SK-N-SH (cell line): ENCODE data around the gene SLC1A1. TPM values are rescaled to one million over a fixed set of nuclear protein-coding genes. Genes with fewer than 3 reads are reported as not detected.
"Not testable (repeated sequence)": the region's sequence is repeated elsewhere in the genome, so short reads cannot be mapped to it uniquely, and the experiment has no call there.

Experiments used
- CTCF ChIA-PET: fragments of 300-600, 350-600 bp; formaldehyde crosslinking; extraction: SDS; loops from one replicate; lab custom pipeline; 2021; lab: Yijun Ruan, JAX
- POLR2A ChIA-PET: fragments of 350-600 bp; sonication (Branson Sonifier 250); formaldehyde crosslinking; extraction: SDS; loops from one replicate; lab custom pipeline; 2020; ENCODE audit warnings: antibody characterized with exemption, inconsistent platforms; lab: Yijun Ruan, JAX
- DNase-seq: peaks from one replicate; pipeline ENCODE4 v3.0.0; 2012
- H2AFZ ChIP-seq: fragments of 200-600 bp; sonication (generic); 2 replicates; pipeline ENCODE4 v1.8.1; 2016; ENCODE audit warnings: antibody characterized with exemption, mild to moderate bottlenecking, low read depth
- H3F3A ChIP-seq: fragments of 200-600 bp; sonication (generic); replicated peaks from 2 replicates; pipeline ENCODE3; 2016; ENCODE audit warnings: antibody characterized with exemption, mild to moderate bottlenecking; ENCODE audit not compliant: insufficient read depth
- H3K27ac ChIP-seq, 2 experiments: fragments of 200-500 bp in 1 of 2; fragments of 200-600 bp in 1 of 2; sonication (Bioruptor generic) in 1 of 2; sonication (generic), shearing (Covaris generic) in 1 of 2; 2 replicates each; pipeline versions ENCODE4 v1.5.1 to v1.6.1; 2014 to 2016; ENCODE audit warnings: low read depth in 2 of 2, inconsistent platforms in 1 of 2, low read length in 1 of 2, mild to moderate bottlenecking in 1 of 2, mixed read lengths in 1 of 2
- H3K27me3 ChIP-seq: fragments of 200-600 bp; sonication (generic), shearing (Covaris generic); 2 replicates; pipeline ENCODE4 v1.6.1; 2016; ENCODE audit warnings: mixed run types; ENCODE audit not compliant: insufficient read depth
- H3K36me3 ChIP-seq, 2 experiments: fragments of 200-500 bp in 1 of 2; fragments of 200-600 bp in 1 of 2; sonication (Bioruptor generic) in 1 of 2; sonication (generic) in 1 of 2; replicated peaks in 1 of 2; 2 replicates each; pipeline versions ENCODE3 to v1.5.1; 2014 to 2016; ENCODE audit warnings: low read length in 1 of 2, mild to moderate bottlenecking in 1 of 2; ENCODE audit not compliant: insufficient read depth in 2 of 2, control insufficient read depth in 1 of 2
- H3K4me1 ChIP-seq, 2 experiments: fragments of 200-500 bp in 1 of 2; fragments of 200-600 bp in 1 of 2; sonication (Bioruptor generic) in 1 of 2; sonication (generic), shearing (Covaris generic) in 1 of 2; 2 replicates each; pipeline versions ENCODE4 v1.5.1 to v1.6.1; 2014 to 2016; ENCODE audit warnings: low read depth in 1 of 2, low read length in 1 of 2, mixed run types in 1 of 2; ENCODE audit not compliant: insufficient read depth in 2 of 2, control insufficient read depth in 1 of 2
- H3K4me2 ChIP-seq: fragments of 200-600 bp; sonication (generic), shearing (Covaris generic); 2 replicates; pipeline ENCODE4 v1.6.1; 2017; ENCODE audit warnings: mixed run types
- H3K4me3 ChIP-seq, 2 experiments: fragments of 200-500 bp in 1 of 2; fragments of 200-600 bp in 1 of 2; sonication (Bioruptor generic) in 1 of 2; sonication (generic), shearing (Covaris generic) in 1 of 2; 2 replicates each; pipeline versions ENCODE4 v1.5.1 to v1.8.1; 2014 to 2016; ENCODE audit warnings: low read depth in 2 of 2, inconsistent platforms in 1 of 2, low read length in 1 of 2, mild to moderate bottlenecking in 1 of 2, mixed read lengths in 1 of 2, moderate library complexity in 1 of 2
- H3K79me2 ChIP-seq: fragments of 200-600 bp; sonication (generic); 2 replicates; pipeline ENCODE4 v1.8.1; 2017; ENCODE audit warnings: mild to moderate bottlenecking; ENCODE audit not compliant: insufficient read depth
- H3K9ac ChIP-seq: fragments of 200-600 bp; sonication (generic); 2 replicates; pipeline ENCODE4 v1.6.1; 2017; ENCODE audit warnings: mixed run types
- H3K9me2 ChIP-seq: fragments of 200-600 bp; sonication (generic); 2 replicates; pipeline ENCODE4 v1.6.1; 2017; ENCODE audit warnings: mixed run types
- H3K9me3 ChIP-seq: fragments of 200-600 bp; sonication (generic); 2 replicates; pipeline ENCODE4 v1.6.1; 2017; ENCODE audit warnings: mixed run types, mild to moderate bottlenecking, moderate library complexity
- H4K20me1 ChIP-seq: fragments of 200-600 bp; sonication (generic); 2 replicates; pipeline ENCODE4 v1.6.1; 2017; ENCODE audit warnings: mild to moderate bottlenecking, mixed run types; ENCODE audit not compliant: insufficient read depth
- WGBS: methylation state at CpG from one replicate; pipeline ENCODE4 v1.1.6; 2017; ENCODE audit warnings: low lambda C conversion rate; 5-methylcytosine and 5-hydroxymethylcytosine counted together
- polyA plus RNA-seq, 3 experiments: library from polyadenylated mRNA; depleted of rRNA; stranded (reverse); fragments of >200 nt; gene quantifications; 2 replicates each; pipeline ENCODE4 v1.2.3, GENCODE V29; 2012

Gene SLC1A1
- polyA plus RNA-seq, 1 of the 3 experiments (the other 2 are of a cell fraction): 0.23 TPM

- H2AFZ ChIP-seq, H3K4me3 ChIP-seq, H3K9ac ChIP-seq, H3K27me3 ChIP-seq, DNase-seq, H3K9me3 ChIP-seq, H3K4me2 ChIP-seq, H3K79me2 ChIP-seq, H3F3A ChIP-seq, H4K20me1 ChIP-seq, H3K9me2 ChIP-seq, POLR2A ChIA-PET, H3K4me1 ChIP-seq, H3K36me3 ChIP-seq, CTCF ChIA-PET: not testable (repeated sequence)
- H3K27ac ChIP-seq: peak overlapping the region in 1 of 2 experiments; percentile 58; a peak in 2 of 4 replicates
- WGBS: 56% methylated on average over 3 of the region's 3 CpGs
Observed at GRCh38 chr9:4530831-4531230, 40.6 kb downstream of the SLC1A1 start.

- peak overlapping the region in 1 of 2 experiments; percentile 58; a peak in 1 of 4 replicates for H3K27ac ChIP-seq
- H3F3A ChIP-seq, POLR2A ChIA-PET, H3K4me3 ChIP-seq, H3K9me3 ChIP-seq, H3K9me2 ChIP-seq, CTCF ChIA-PET, H3K36me3 ChIP-seq, H3K4me2 ChIP-seq, H4K20me1 ChIP-seq, H2AFZ ChIP-seq, H3K4me1 ChIP-seq, DNase-seq, H3K27me3 ChIP-seq, H3K9ac ChIP-seq, H3K79me2 ChIP-seq: not testable (repeated sequence)
- 51% methylated on average over 7 of the region's 8 CpGs for WGBS
Observed at GRCh38 chr9:4531355-4531754, 41.1 kb downstream of the SLC1A1 start.

- H3K9me2 ChIP-seq, H3K4me2 ChIP-seq, H3K79me2 ChIP-seq, H3K9ac ChIP-seq, CTCF ChIA-PET, DNase-seq, H3K27me3 ChIP-seq, POLR2A ChIA-PET, H3K27ac ChIP-seq, H3K4me3 ChIP-seq, H3F3A ChIP-seq, H3K36me3 ChIP-seq, H3K9me3 ChIP-seq, H4K20me1 ChIP-seq, H2AFZ ChIP-seq, H3K4me1 ChIP-seq: not testable (repeated sequence)
- WGBS: 4% methylated on average over 2 of the region's 2 CpGs
Observed at GRCh38 chr9:4533881-4534280, 43.6 kb downstream of the SLC1A1 start.

DNA sequence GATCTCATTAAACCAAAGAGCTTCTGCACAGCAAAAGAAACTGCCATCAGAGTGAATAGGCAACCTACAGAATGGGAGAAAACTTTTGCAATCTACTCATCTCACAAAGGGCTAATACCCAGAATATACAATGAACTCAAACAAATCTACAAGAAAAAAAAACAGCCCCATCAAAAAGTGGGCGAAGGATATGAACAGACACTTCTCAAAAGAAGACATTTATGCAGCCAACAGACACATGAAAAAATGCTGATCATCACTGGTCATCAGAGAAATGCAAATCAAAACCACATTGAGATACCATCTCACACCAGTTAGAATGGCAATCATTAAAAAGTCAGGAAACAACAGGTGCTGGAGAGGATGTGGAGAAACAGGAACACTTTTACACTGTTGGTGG lies 45.9 kb downstream of the SLC1A1 start:
- H3K79me2 ChIP-seq, H3F3A ChIP-seq, H3K9me2 ChIP-seq, H3K4me1 ChIP-seq, H3K4me3 ChIP-seq, H3K4me2 ChIP-seq, H3K27ac ChIP-seq, DNase-seq, H3K27me3 ChIP-seq, H3K36me3 ChIP-seq, H3K9ac ChIP-seq, H4K20me1 ChIP-seq, POLR2A ChIA-PET, H3K9me3 ChIP-seq, H2AFZ ChIP-seq, CTCF ChIA-PET: not testable (repeated sequence)
- 75% methylated on average over 1 of the region's 1 CpG for WGBS
